ENCODE results near the gene ZNF410. TPM values are rescaled to one million over a fixed set of nuclear protein-coding genes. Genes with fewer than 3 reads are reported as not detected.

Gene ZNF410
- total RNA-seq, 1 experiment from 2014 or later = 46.8 TPM

- H3K4me2 ChIP-seq (ENCODE audit: low read length) = no peak overlapping the region
Measured at GRCh38 chr14:73955674-73956073, 69.0 kb downstream of the ZNF410 start.

GRCh38 chr14:73958591-73958990 is 71.9 kb downstream of the ZNF410 start:
- ChIA-PET POLR2A (ENCODE audit: unreplicated experiment) (no interaction called here), CTCF (no interaction called here)
- Histone ChIP-seq H3K4me1 (ENCODE audit: insufficient read depth, low read length) (no peaks in the 10 kb centered on the region), H3K79me2 (ENCODE audit: low read length) (no peaks in the 10 kb centered on the region), H4K20me1 (ENCODE audit: low read length) (no peaks in the 10 kb centered on the region), H3K4me2 (ENCODE audit: low read length) (no peak overlapping the region), H3K36me3 (ENCODE audit: low read depth, low read length) (peaks cover 51% of the 10 kb centered on the region), H3K9me2 (replicated peaks; ENCODE audit: low read length) (no peaks in the 10 kb centered on the region), H3K4me3 (ENCODE audit: low read length) (no peak overlapping the region), H3K9ac (ENCODE audit: low read length) (no peak overlapping the region), H3K9me3 (ENCODE audit: low read length) (no peaks in the 10 kb centered on the region), H3K27ac (ENCODE audit: low read length) (no peak overlapping the region), H3K27me3 (ENCODE audit: low read length) (no peaks in the 10 kb centered on the region), H2AFZ (ENCODE audit: low read length) (no peak overlapping the region), H3F3A (ENCODE audit: low read length, unreplicated experiment) (no peaks in the 10 kb centered on the region)
- BruUV-seq (replicated peaks) = no TSS peak
- TF ChIP-seq EZH2phosphoT487 (IDR thresholded peaks at IDR 0.05; ENCODE audit: borderline replicate concordance, low read length) = no peak
- TF ChIP-seq CTCF (conservative IDR thresholded peaks at IDR 0.05; ENCODE audit: low read depth, low read length) = no peak
- no peak for TF ChIP-seq EZH2 (IDR thresholded peaks at IDR 0.05; ENCODE audit: low read length, unreplicated experiment)
- intact Hi-C loops (cut with micrococcal nuclease) = no loop called here
- ATAC-seq = no peak
- DNase-seq = no peak

More at GRCh38 chr14:73955674-73956073, 69.0 kb downstream of the ZNF410 start:
- H3K27me3 ChIP-seq (ENCODE audit: low read length) = no peaks in the 10 kb centered on the region
- intact Hi-C loops (cut with micrococcal nuclease) = no loop called here
- H3K9me2 ChIP-seq (replicated peaks; ENCODE audit: low read length) = no peaks in the 10 kb centered on the region
- H3K79me2 ChIP-seq (ENCODE audit: low read length) = peaks cover 16% of the 10 kb centered on the region
- CTCF ChIA-PET = no interaction called here
- H3K4me3 ChIP-seq (ENCODE audit: low read length) = no peak overlapping the region
- no peak for ATAC-seq
- no peaks in the 10 kb centered on the region for H3K9me3 ChIP-seq (ENCODE audit: low read length)
- no peak overlapping the region for H3K27ac ChIP-seq (ENCODE audit: low read length)
- H3K36me3 ChIP-seq (ENCODE audit: low read depth, low read length) = peaks cover 39% of the 10 kb centered on the region
- H2AFZ ChIP-seq (ENCODE audit: low read length) = no peak overlapping the region
- H3K4me1 ChIP-seq (ENCODE audit: insufficient read depth, low read length) = no peaks in the 10 kb centered on the region
- H4K20me1 ChIP-seq (ENCODE audit: low read length) = no peaks in the 10 kb centered on the region
- H3F3A ChIP-seq (ENCODE audit: low read length, unreplicated experiment) = no peaks in the 10 kb centered on the region
- no TSS peak for BruUV-seq (replicated peaks)
- POLR2A ChIA-PET (ENCODE audit: unreplicated experiment) = interaction anchor here (0.7 kb wide), 1 partner anchor 196 kb away, joined by 3 read pairs; a partner anchor contains a TSS
- no peak for DNase-seq
- H3K9ac ChIP-seq (ENCODE audit: low read length) = no peak overlapping the region
- no peak for TF ChIP-seq EZH2phosphoT487 (IDR thresholded peaks at IDR 0.05; ENCODE audit: borderline replicate concordance, low read length)
- TF ChIP-seq CTCF (conservative IDR thresholded peaks at IDR 0.05; ENCODE audit: low read depth, low read length) = no peak

- no peak overlapping the region for H3K4me3 ChIP-seq (ENCODE audit: low read length)
- H3K27ac ChIP-seq (ENCODE audit: low read length) = no peak overlapping the region
- ATAC-seq (no peak), DNase-seq (no peak)
- TF ChIP-seq CTCF (conservative IDR thresholded peaks at IDR 0.05; ENCODE audit: low read depth, low read length) = no peak
- TF ChIP-seq EZH2phosphoT487 (IDR thresholded peaks at IDR 0.05; ENCODE audit: borderline replicate concordance, low read length) = no peak
- TF ChIP-seq EZH2 (IDR thresholded peaks at IDR 0.05; ENCODE audit: low read length, unreplicated experiment) = no peak
- H3K79me2 ChIP-seq (ENCODE audit: low read length) = no peaks in the 10 kb centered on the region
- BruUV-seq (replicated peaks) = no TSS peak
- H3K9me3 ChIP-seq (ENCODE audit: low read length) = no peaks in the 10 kb centered on the region
- H3K4me1 ChIP-seq (ENCODE audit: insufficient read depth, low read length) = no peaks in the 10 kb centered on the region
- ChIA-PET CTCF (no interaction called here), POLR2A (ENCODE audit: unreplicated experiment) (no interaction called here)
- peaks cover 49% of the 10 kb centered on the region for H3K36me3 ChIP-seq (ENCODE audit: low read depth, low read length)
- no peak overlapping the region for H3K4me2 ChIP-seq (ENCODE audit: low read length)
- intact Hi-C loops (cut with micrococcal nuclease) = no loop called here
- H3F3A ChIP-seq (ENCODE audit: low read length, unreplicated experiment) = no peaks in the 10 kb centered on the region
- no peak overlapping the region for H2AFZ ChIP-seq (ENCODE audit: low read length)
- H3K9me2 ChIP-seq (replicated peaks; ENCODE audit: low read length) = no peaks in the 10 kb centered on the region
- H4K20me1 ChIP-seq (ENCODE audit: low read length) = no peaks in the 10 kb centered on the region
- H3K27me3 ChIP-seq (ENCODE audit: low read length) = no peaks in the 10 kb centered on the region
- no peak overlapping the region for H3K9ac ChIP-seq (ENCODE audit: low read length)
Measured at GRCh38 chr14:73961192-73961591, 74.5 kb downstream of the ZNF410 start.

Measured in PC-3 (cell line).